H9 (cell line): Measurements from ENCODE around the gene ZNF660. TPM values are rescaled to one million over a fixed set of nuclear protein-coding genes. Genes with fewer than 3 reads are reported as not detected.

Source experiments
- DNase-seq: peaks from one replicate; pipeline ENCODE4 v3.0.0-alpha.2; 2017
- H2AFZ ChIP-seq: one replicate; pipeline ENCODE4 v1.6.1; 2013; ENCODE audit warnings: mild to moderate bottlenecking, low read length, control low read depth, moderate library complexity
- H2AK5ac ChIP-seq: 2 replicates; pipeline ENCODE4 v1.6.1; 2013; ENCODE audit warnings: low read length, control low read depth, mixed read lengths; ENCODE audit not compliant: insufficient read length
- H2BK120ac ChIP-seq: one replicate; pipeline ENCODE4 v1.6.1; 2013; ENCODE audit warnings: low read depth, mild to moderate bottlenecking, low read length, control low read depth, inconsistent platforms; ENCODE audit not compliant: poor library complexity, severe bottlenecking
- H2BK12ac ChIP-seq: 2 replicates; pipeline ENCODE4 v1.6.1; 2013; ENCODE audit warnings: low read length, control low read depth, mixed read lengths, low read depth; ENCODE audit not compliant: insufficient read length
- H2BK15ac ChIP-seq: 2 replicates; pipeline ENCODE4 v1.6.1; 2013; ENCODE audit warnings: low read depth, low read length, control low read depth
- H2BK20ac ChIP-seq: one replicate; pipeline ENCODE4 v1.6.1; 2013; ENCODE audit warnings: low read depth, mild to moderate bottlenecking, low read length, control low read depth, inconsistent platforms; ENCODE audit not compliant: poor library complexity, severe bottlenecking
- H2BK5ac ChIP-seq: 2 replicates; pipeline ENCODE4 v1.6.1; 2013; ENCODE audit warnings: low read length, control low read depth, mixed read lengths; ENCODE audit not compliant: insufficient read length
- H3K14ac ChIP-seq: 2 replicates; pipeline ENCODE4 v1.6.1; 2013; ENCODE audit warnings: low read length, control low read depth; ENCODE audit not compliant: insufficient read depth
- H3K18ac ChIP-seq: 2 replicates; pipeline ENCODE4 v1.6.1; 2013; ENCODE audit warnings: low read depth, mild to moderate bottlenecking, mixed read lengths, low read length, control low read depth; ENCODE audit not compliant: insufficient read length
- H3K23ac ChIP-seq: 2 replicates; pipeline ENCODE4 v1.6.1; 2013; ENCODE audit warnings: low read length, control low read depth, mixed read lengths, low read depth; ENCODE audit not compliant: insufficient read length
- H3K23me2 ChIP-seq: 2 replicates; pipeline ENCODE4 v1.6.1; 2013; ENCODE audit warnings: low read depth, mild to moderate bottlenecking, mixed read lengths, low read length, control low read depth; ENCODE audit not compliant: insufficient read length, poor library complexity, severe bottlenecking
- H3K27ac ChIP-seq: 2 replicates; pipeline ENCODE4 v1.5.1; 2013; ENCODE audit warnings: low read length, control low read depth, mixed read lengths, low read depth; ENCODE audit not compliant: insufficient read length
- H3K27me3 ChIP-seq: 2 replicates; pipeline ENCODE4 v1.6.1; 2013; ENCODE audit warnings: low read length, control low read depth, inconsistent platforms; ENCODE audit not compliant: insufficient read depth
- H3K4ac ChIP-seq: 2 replicates; pipeline ENCODE4 v1.6.1; 2013; ENCODE audit warnings: low read depth, mild to moderate bottlenecking, control low read depth, inconsistent platforms, low read length, moderate library complexity
- H3K4me1 ChIP-seq: 2 replicates; pipeline ENCODE4 v1.6.1; 2013; ENCODE audit warnings: low read length, control low read depth, inconsistent platforms; ENCODE audit not compliant: insufficient read depth
- H3K4me2 ChIP-seq: 2 replicates; pipeline ENCODE4 v1.6.1; 2013; ENCODE audit warnings: low read length, control low read depth, mixed read lengths; ENCODE audit not compliant: insufficient read length, insufficient read depth
- H3K56ac ChIP-seq: 2 replicates; pipeline ENCODE4 v1.6.1; 2013; ENCODE audit warnings: low read depth, mild to moderate bottlenecking, mixed read lengths, low read length, control low read depth; ENCODE audit not compliant: insufficient read length
- H3K79me1 ChIP-seq: 2 replicates; pipeline ENCODE4 v1.6.1; 2013; ENCODE audit warnings: low read depth, mild to moderate bottlenecking, moderate library complexity, low read length, control low read depth, inconsistent platforms; ENCODE audit not compliant: insufficient read depth, poor library complexity, severe bottlenecking
- H3K79me2 ChIP-seq: 2 replicates; pipeline ENCODE4 v1.6.1; 2013; ENCODE audit warnings: low read length, control low read depth, inconsistent platforms; ENCODE audit not compliant: insufficient read depth
- H3K9ac ChIP-seq: 2 replicates; pipeline ENCODE4 v1.6.1; 2013; ENCODE audit warnings: low read length, control low read depth, mixed read lengths; ENCODE audit not compliant: insufficient read length; ENCODE audit errors: extremely low read depth
- H3K9me3 ChIP-seq: one replicate; pipeline ENCODE4 v1.6.1; 2013; ENCODE audit warnings: low read depth, low read length, inconsistent platforms; ENCODE audit not compliant: control insufficient read depth
- H3T11ph ChIP-seq: one replicate; pipeline ENCODE4 v1.6.1; 2013; ENCODE audit warnings: mild to moderate bottlenecking, low read length, control low read depth, inconsistent platforms
- H4K20me1 ChIP-seq: one replicate; pipeline ENCODE4 v1.6.1; 2013; ENCODE audit not compliant: control insufficient read depth, insufficient read length, insufficient read depth
- H4K5ac ChIP-seq: 2 replicates; pipeline ENCODE4 v1.6.1; 2013; ENCODE audit warnings: low read depth, mild to moderate bottlenecking, mixed read lengths, low read length, control low read depth; ENCODE audit not compliant: insufficient read length
- H4K8ac ChIP-seq: replicated peaks from 2 replicates; pipeline ENCODE4 v1.6.1; 2013; ENCODE audit warnings: low read length, control low read depth, mixed read lengths, low read depth; ENCODE audit not compliant: insufficient read length
- H4K91ac ChIP-seq: 2 replicates; pipeline ENCODE4 v1.6.1; 2013; ENCODE audit warnings: low read depth, mild to moderate bottlenecking, moderate library complexity, mixed read lengths, low read length, control low read depth; ENCODE audit not compliant: insufficient read length
- H3K27ac Mint-ChIP-seq, 3 experiments: 2 replicates in 2 of 3; 3 replicates in 1 of 3; pipeline ENCODE4 v1.8.0; 2020 to 2021; ENCODE audit warnings: mixed read lengths in 3 of 3, mild to moderate bottlenecking in 1 of 3, moderate library complexity in 1 of 3
- H3K27me3 Mint-ChIP-seq: 2 replicates; pipeline ENCODE4 v1.8.0; 2021; ENCODE audit warnings: low read depth, mild to moderate bottlenecking, moderate library complexity, mixed read lengths
- H3K36me3 Mint-ChIP-seq, 3 experiments: 2 replicates in 2 of 3; 3 replicates in 1 of 3; pipeline ENCODE4 v1.8.0; 2020 to 2021; ENCODE audit warnings: low read depth in 3 of 3, mixed read lengths in 3 of 3; ENCODE audit not compliant: insufficient read depth in 1 of 3
- H3K4me1 Mint-ChIP-seq, 2 experiments: 2 replicates each; pipeline ENCODE4 v1.8.0; 2020; ENCODE audit warnings: mixed read lengths in 2 of 2
- H3K4me3 Mint-ChIP-seq, 2 experiments: 2 replicates in 1 of 2; 3 replicates in 1 of 2; pipeline ENCODE4 v1.8.0; 2020 to 2021; ENCODE audit warnings: mild to moderate bottlenecking in 2 of 2, mixed read lengths in 2 of 2, moderate library complexity in 1 of 2
- H3K9me3 Mint-ChIP-seq, 2 experiments: 2 replicates in 1 of 2; 3 replicates in 1 of 2; pipeline ENCODE4 v1.8.0; 2020; ENCODE audit warnings: mild to moderate bottlenecking in 2 of 2, mixed read lengths in 2 of 2, moderate library complexity in 1 of 2
- CTCF ChIP-seq: fragments of 200-600 bp; sonication (generic); conservative IDR thresholded peaks from 3 replicates; pipeline ENCODE4 v1.8.0; 2021; ENCODE audit warnings: antibody characterized with exemption, mild to moderate bottlenecking
- WGBS: extraction: QIAGEN DNeasy Blood & Tissue Kit; methylation state at CpG from one replicate; pipeline ENCODE4 v1.1.7; 2013; ENCODE audit warnings: missing lambda C conversion rate, low lambda C conversion rate, mixed read lengths; ENCODE audit not compliant: insufficient read length; ENCODE audit errors: extremely low coverage; 5-methylcytosine and 5-hydroxymethylcytosine counted together
- total RNA-seq: library from RNA; stranded (reverse); gene quantifications from 2 replicates; pipeline ENCODE4 v1.2.1, GENCODE V29; 2021

The ZNF660 gene
- total RNA-seq, 1 experiment from 2014 or later, result 18.7 TPM

- no peak overlapping the region for H3K23ac ChIP-seq
- H3K18ac ChIP-seq, result no peak overlapping the region
- no peak overlapping the region for H3K9ac ChIP-seq
- no peak overlapping the region for H2BK12ac ChIP-seq
- no peaks in the 10 kb centered on the region for H3K79me2 ChIP-seq
- no peak overlapping the region for H2BK15ac ChIP-seq
- no peak overlapping the region for H3T11ph ChIP-seq
- no peak overlapping the region for H3K4me3 Mint-ChIP-seq
- DNase-seq, result no peak
- H2BK120ac ChIP-seq, result no peak overlapping the region
- H3K9me3 ChIP-seq, result peaks cover 16% of the 10 kb centered on the region
- H4K20me1 ChIP-seq, result no peaks in the 10 kb centered on the region
- no peaks in the 10 kb centered on the region for H3K4me1 ChIP-seq
- H4K5ac ChIP-seq, result no peak overlapping the region
- no peak overlapping the region for H3K27ac Mint-ChIP-seq
- H3K4me1 Mint-ChIP-seq, result no peaks in the 10 kb centered on the region
- TF ChIP-seq CTCF, result no peak
- H3K9me3 Mint-ChIP-seq, result peaks cover 16 to 22% of the 10 kb centered on the region in 2 experiments; a peak in 4 of 5 replicates
- H4K8ac ChIP-seq, result no peak overlapping the region
- no peak overlapping the region for H2AFZ ChIP-seq
- peaks cover 58 to 64% (median 63%) of the 10 kb centered on the region in 3 experiments for H3K36me3 Mint-ChIP-seq
- H3K27me3 ChIP-seq, result no peaks in the 10 kb centered on the region
- no peaks in the 10 kb centered on the region; the same call in 1 of the 2 replicates for H3K27me3 Mint-ChIP-seq
- no peak overlapping the region for H3K27ac ChIP-seq
- H3K56ac ChIP-seq, result no peak overlapping the region
- no peak overlapping the region for H4K91ac ChIP-seq
- H3K4me2 ChIP-seq, result no peak overlapping the region
- no peak overlapping the region for H3K4ac ChIP-seq
- H3K23me2 ChIP-seq, result no peaks in the 10 kb centered on the region
- no CpG with 5 or more reads among the region's 4 CpGs for WGBS
- H3K14ac ChIP-seq, result no peak overlapping the region
- H2BK20ac ChIP-seq, result no peak overlapping the region
- H3K79me1 ChIP-seq, result no peaks in the 10 kb centered on the region
- no peak overlapping the region for H2AK5ac ChIP-seq
- H2BK5ac ChIP-seq, result no peak overlapping the region
Observed at GRCh38 chr3:44571024-44571423, 13.7 kb upstream of the ZNF660 start.
